PC-9 (cell line): ENCODE results near the gene GOLGA8A.

ENCODE experiments used
- CTCF ChIP-seq: fragments of 200-600 bp; sonication (generic); conservative IDR thresholded peaks from 2 replicates; pipeline ENCODE4 v1.6.1; 2017; ENCODE audit warnings: mixed run types, antibody characterized with exemption, mild to moderate bottlenecking, moderate library complexity
- EZH2 ChIP-seq: fragments of 200-600 bp; sonication (generic); IDR thresholded peaks from 2 replicates; pipeline ENCODE4 v1.8.0; 2017; ENCODE audit warnings: antibody characterized with exemption, low read depth

- TF ChIP-seq CTCF (no peak), EZH2 (no peak)
Measured at GRCh38 chr15:34456658-34457057, 19.1 kb upstream of the GOLGA8A start.
